Hepatocyte (in vitro differentiated cells): ENCODE data around the gene RHOA. TPM values are rescaled to one million over a fixed set of nuclear protein-coding genes. Genes with fewer than 3 reads are reported as not detected.

Source experiments
- DNase-seq: peaks from one replicate; pipeline ENCODE4 v3.0.0-alpha.2; 2016; ENCODE audit warnings: low spot score
- H2AFZ ChIP-seq: fragments of 200-600 bp; sonication (generic); 2 replicates; pipeline ENCODE4 v1.6.0; 2016; ENCODE audit warnings: antibody characterized with exemption, mild to moderate bottlenecking
- H3K27ac ChIP-seq: fragments of 200-600 bp; sonication (generic); 2 replicates; pipeline ENCODE4 v1.5.1; 2016; ENCODE audit warnings: mild to moderate bottlenecking
- H3K27me3 ChIP-seq: fragments of 200-600 bp; sonication (generic); 2 replicates; pipeline ENCODE4 v1.6.1; 2016
- H3K36me3 ChIP-seq: fragments of 200-600 bp; sonication (generic); replicated peaks from 2 replicates; pipeline ENCODE4 v1.5.1; 2016; ENCODE audit warnings: low read depth; ENCODE audit not compliant: insufficient read depth
- H3K4me1 ChIP-seq: fragments of 200-600 bp; sonication (generic); 2 replicates; pipeline ENCODE4 v1.5.1; 2016; ENCODE audit warnings: mild to moderate bottlenecking, moderate library complexity; ENCODE audit not compliant: insufficient read depth
- H3K4me2 ChIP-seq: fragments of 200-600 bp; sonication (generic); 2 replicates; pipeline ENCODE4 v1.6.0; 2016
- H3K4me3 ChIP-seq: fragments of 200-600 bp; sonication (generic); 2 replicates; pipeline ENCODE4 v1.5.1; 2016; ENCODE audit warnings: mild to moderate bottlenecking
- H3K79me2 ChIP-seq: fragments of 200-600 bp; sonication (generic); 2 replicates; pipeline ENCODE4 v1.6.0; 2017; ENCODE audit warnings: mild to moderate bottlenecking
- H3K9me2 ChIP-seq: fragments of 200-600 bp; sonication (generic); replicated peaks from 2 replicates; pipeline ENCODE4 v1.6.0; 2017; ENCODE audit warnings: mild to moderate bottlenecking; ENCODE audit not compliant: insufficient read depth
- H3K9me3 ChIP-seq: fragments of 200-600 bp; sonication (generic); 2 replicates; pipeline ENCODE4 v1.5.1; 2016; ENCODE audit warnings: low read depth, mild to moderate bottlenecking
- H4K20me1 ChIP-seq: fragments of 200-600 bp; sonication (generic); 2 replicates; pipeline ENCODE4 v1.6.0; 2016; ENCODE audit warnings: mild to moderate bottlenecking; ENCODE audit not compliant: insufficient read depth, poor library complexity, severe bottlenecking
- CTCF ChIP-seq: fragments of 200-600 bp; sonication (generic); IDR thresholded peaks from 2 replicates; pipeline ENCODE4 v1.5.1; 2016; ENCODE audit warnings: antibody characterized with exemption, mild to moderate bottlenecking; ENCODE audit not compliant: poor library complexity
- EZH2 ChIP-seq: fragments of 200-600 bp; sonication (generic); IDR thresholded peaks from 2 replicates; pipeline ENCODE4 v1.6.1; 2016; ENCODE audit warnings: antibody characterized with exemption, mild to moderate bottlenecking, borderline replicate concordance
- EZH2phosphoT487 ChIP-seq: fragments of 200-600 bp; sonication (generic); IDR thresholded peaks from one replicate; pipeline ENCODE4 v1.6.1; 2018; ENCODE audit warnings: antibody characterized with exemption, mild to moderate bottlenecking, low read depth, moderate library complexity; ENCODE audit not compliant: unreplicated experiment, severe bottlenecking
- WGBS: methylation state at CpG from one replicate; pipeline ENCODE4 v1.1.6; 2016; ENCODE audit warnings: low lambda C conversion rate; ENCODE audit errors: missing lambda C conversion rate; 5-methylcytosine and 5-hydroxymethylcytosine counted together
- polyA plus RNA-seq: library from polyadenylated mRNA; unstranded; fragments of >200 nt; fragmentation: Nextera tagmentation; extraction: Ambion mirVana; gene quantifications from 2 replicates; pipeline ENCODE4 v1.2.1, GENCODE V29; 2016
- total RNA-seq: library from RNA; depleted of rRNA; stranded (reverse); fragments of >200 nt; gene quantifications from 2 replicates; pipeline ENCODE4 v1.2.3, GENCODE V29; 2014

RHOA gene
- total and polyA plus RNA-seq, 2 experiments from 2014 or later = 392 to 434 TPM

- H3K79me2 ChIP-seq = peaks cover 99% of the 10 kb centered on the region
- TF ChIP-seq EZH2 (no peak), EZH2phosphoT487 (no peak), CTCF (no peak)
- no peak overlapping the region for H2AFZ ChIP-seq
- H3K4me3 ChIP-seq = no peak overlapping the region
- 100% methylated on average over 1 of the region's 1 CpG for WGBS
- no peaks in the 10 kb centered on the region for H3K9me2 ChIP-seq
- no peak overlapping the region for H3K4me2 ChIP-seq
- no peaks in the 10 kb centered on the region for H3K9me3 ChIP-seq
- H3K4me1 ChIP-seq = no peaks in the 10 kb centered on the region
- peaks cover 81% of the 10 kb centered on the region for H4K20me1 ChIP-seq
- no peaks in the 10 kb centered on the region for H3K27me3 ChIP-seq
- no peaks in the 10 kb centered on the region for H3K36me3 ChIP-seq
- H3K27ac ChIP-seq = no peak overlapping the region
- DNase-seq = no peak
Measured at GRCh38 chr3:49377483-49377882, 34.3 kb downstream of the RHOA start.

GRCh38 chr3:49371946-49372345 is 39.8 kb downstream of the RHOA start:
- Histone ChIP-seq H4K20me1 (peaks cover 34% of the 10 kb centered on the region), H3K27ac (no peak overlapping the region), H3K9me3 (no peaks in the 10 kb centered on the region), H3K79me2 (peaks cover 96% of the 10 kb centered on the region), H3K4me1 (no peaks in the 10 kb centered on the region), H3K36me3 (no peaks in the 10 kb centered on the region), H3K27me3 (no peaks in the 10 kb centered on the region), H2AFZ (no peak overlapping the region), H3K4me2 (no peak overlapping the region), H3K9me2 (no peaks in the 10 kb centered on the region), H3K4me3 (no peak overlapping the region)
- TF ChIP-seq EZH2phosphoT487 (no peak), CTCF (no peak), EZH2 (no peak)
- DNase-seq = no peak

GRCh38 chr3:49370585-49371290 is 41.0 kb downstream of the RHOA start:
- DNase-seq = no peak
- TF ChIP-seq EZH2 (no peak), CTCF (no peak), EZH2phosphoT487 (no peak)
- Histone ChIP-seq H3K36me3 (no peaks in the 10 kb centered on the region), H3K79me2 (peaks cover 96% of the 10 kb centered on the region), H4K20me1 (peaks cover 27% of the 10 kb centered on the region), H3K27me3 (no peaks in the 10 kb centered on the region), H3K9me2 (no peaks in the 10 kb centered on the region), H3K4me2 (no peak overlapping the region), H2AFZ (no peak overlapping the region), H3K4me1 (no peaks in the 10 kb centered on the region), H3K4me3 (no peak overlapping the region), H3K9me3 (no peaks in the 10 kb centered on the region), H3K27ac (no peak overlapping the region)
- WGBS = 95% methylated on average over 6 of the region's 6 CpGs
